ENCODE measurements around the gene NINJ1.

DNA sequence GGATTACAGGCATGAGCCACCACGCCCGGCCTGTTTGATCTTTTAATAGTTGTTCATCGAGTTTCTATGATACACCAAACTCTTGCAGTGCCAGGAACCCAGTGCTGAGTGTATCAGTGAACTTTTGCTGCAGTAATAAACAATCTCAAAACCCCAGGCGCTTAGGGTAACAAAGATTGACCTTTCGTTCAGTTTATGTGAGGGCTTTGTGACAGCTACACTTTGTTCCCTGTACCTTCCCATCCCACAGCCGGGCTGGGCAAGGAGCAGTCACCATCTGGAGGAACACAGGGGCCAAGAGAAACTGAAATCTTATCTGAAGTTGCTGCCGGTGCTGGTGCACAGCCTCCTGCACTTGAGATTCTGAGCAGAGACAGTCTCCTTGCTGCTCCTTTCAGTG lies 32.6 kb upstream of the NINJ1 start:
- TF ChIP-seq, protein P1, sequence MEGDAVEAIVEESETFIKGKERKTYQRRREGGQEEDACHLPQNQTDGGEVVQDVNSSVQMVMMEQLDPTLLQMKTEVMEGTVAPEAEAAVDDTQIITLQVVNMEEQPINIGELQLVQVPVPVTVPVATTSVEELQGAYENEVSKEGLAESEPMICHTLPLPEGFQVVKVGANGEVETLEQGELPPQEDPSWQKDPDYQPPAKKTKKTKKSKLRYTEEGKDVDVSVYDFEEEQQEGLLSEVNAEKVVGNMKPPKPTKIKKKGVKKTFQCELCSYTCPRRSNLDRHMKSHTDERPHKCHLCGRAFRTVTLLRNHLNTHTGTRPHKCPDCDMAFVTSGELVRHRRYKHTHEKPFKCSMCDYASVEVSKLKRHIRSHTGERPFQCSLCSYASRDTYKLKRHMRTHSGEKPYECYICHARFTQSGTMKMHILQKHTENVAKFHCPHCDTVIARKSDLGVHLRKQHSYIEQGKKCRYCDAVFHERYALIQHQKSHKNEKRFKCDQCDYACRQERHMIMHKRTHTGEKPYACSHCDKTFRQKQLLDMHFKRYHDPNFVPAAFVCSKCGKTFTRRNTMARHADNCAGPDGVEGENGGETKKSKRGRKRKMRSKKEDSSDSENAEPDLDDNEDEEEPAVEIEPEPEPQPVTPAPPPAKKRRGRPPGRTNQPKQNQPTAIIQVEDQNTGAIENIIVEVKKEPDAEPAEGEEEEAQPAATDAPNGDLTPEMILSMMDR (IDR thresholded peaks at IDR 0.05; ENCODE audit: low read length): no peak
- TF ChIP-seq EZH2 (IDR thresholded peaks at IDR 0.05; ENCODE audit: borderline replicate concordance, low read length): no peak

Data from OCI-LY1 (cell line).